H54 (cell line): Measurements from ENCODE around the gene CKS1B.

Experiments
- DNase-seq: peaks from one replicate; pipeline ENCODE4 v3.0.0; 2011; ENCODE audit warnings: low spot score, mixed read lengths; ENCODE audit not compliant: insufficient read length
- FAIRE-seq: peaks from 3 replicates; lab custom pipeline; 2011; peaks lifted over from hg19 to GRCh38; lab: Jason Lieb, UNC
- POLR2A ChIP-seq: IDR thresholded peaks from 2 replicates; pipeline ENCODE4 v1.6.1; 2011; ENCODE audit warnings: low read depth, mild to moderate bottlenecking, low read length

The CKS1B gene

DNA sequence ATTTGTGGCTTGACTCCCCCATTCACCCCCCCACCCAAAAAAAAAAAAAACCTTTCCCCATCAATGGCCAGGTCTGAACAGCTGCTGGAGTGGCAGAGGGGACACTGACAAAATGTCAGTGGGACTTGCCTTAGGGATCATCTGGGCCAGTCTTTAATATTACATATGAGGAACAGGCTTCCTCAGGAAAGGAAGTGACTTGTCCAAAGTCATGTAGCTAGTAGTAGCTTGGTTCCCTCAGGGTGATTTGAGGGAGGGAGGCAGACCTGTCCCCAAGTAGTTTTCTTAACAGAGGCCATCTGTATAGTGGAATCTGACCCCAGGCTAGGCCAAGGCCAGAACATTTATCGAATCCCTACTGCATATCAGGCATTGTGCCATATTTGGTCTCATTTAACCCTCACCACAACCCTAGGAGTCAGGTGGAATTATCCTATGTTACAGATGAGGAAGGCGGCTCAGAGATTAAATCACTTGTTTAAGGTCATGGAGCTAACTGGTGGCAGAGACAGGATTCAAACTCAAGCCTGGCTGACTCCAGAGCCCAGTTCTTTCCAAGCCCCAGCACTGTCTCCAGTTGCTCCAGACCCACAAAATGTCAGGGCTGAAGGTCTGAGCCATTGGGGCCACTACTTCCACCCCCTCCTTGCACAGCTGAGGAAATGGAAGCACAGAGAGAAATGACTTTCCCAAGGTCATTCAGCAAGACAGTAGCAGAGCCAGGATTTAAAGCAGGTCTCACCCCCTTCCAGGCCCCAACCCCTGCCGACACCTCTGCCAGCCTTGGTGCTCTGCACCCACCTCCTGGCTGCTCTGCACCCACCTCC, 38.5 kb downstream of the CKS1B start:
- FAIRE-seq, result no peak
- TF ChIP-seq POLR2A, result no peak

DNA sequence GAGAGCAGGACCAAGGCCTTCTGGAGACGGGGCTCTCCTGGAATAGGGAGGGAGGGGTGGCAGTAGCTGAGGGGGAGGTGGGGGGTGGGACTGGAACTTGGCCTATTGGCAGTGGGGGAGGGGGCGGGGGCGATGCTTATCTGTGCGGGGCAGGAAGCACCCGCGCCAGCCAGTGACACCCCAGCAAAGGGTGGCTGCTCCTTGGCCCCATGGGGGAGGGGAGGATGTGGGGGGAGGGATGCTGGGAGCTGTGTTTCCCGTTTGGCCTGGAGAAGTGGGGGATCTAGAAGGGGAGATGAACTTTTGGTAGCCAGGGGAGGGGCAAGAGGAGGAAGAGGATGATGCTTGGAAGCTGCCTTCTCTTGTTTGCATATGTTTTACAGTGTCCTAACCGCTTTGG, 39.2 kb downstream of the CKS1B start:
- TF ChIP-seq POLR2A, result no peak
- DNase-seq (no peak), FAIRE-seq (no peak)

More for the DNA sequence above, 38.5 kb downstream of the CKS1B start:
- DNase-seq, result no peak

DNA sequence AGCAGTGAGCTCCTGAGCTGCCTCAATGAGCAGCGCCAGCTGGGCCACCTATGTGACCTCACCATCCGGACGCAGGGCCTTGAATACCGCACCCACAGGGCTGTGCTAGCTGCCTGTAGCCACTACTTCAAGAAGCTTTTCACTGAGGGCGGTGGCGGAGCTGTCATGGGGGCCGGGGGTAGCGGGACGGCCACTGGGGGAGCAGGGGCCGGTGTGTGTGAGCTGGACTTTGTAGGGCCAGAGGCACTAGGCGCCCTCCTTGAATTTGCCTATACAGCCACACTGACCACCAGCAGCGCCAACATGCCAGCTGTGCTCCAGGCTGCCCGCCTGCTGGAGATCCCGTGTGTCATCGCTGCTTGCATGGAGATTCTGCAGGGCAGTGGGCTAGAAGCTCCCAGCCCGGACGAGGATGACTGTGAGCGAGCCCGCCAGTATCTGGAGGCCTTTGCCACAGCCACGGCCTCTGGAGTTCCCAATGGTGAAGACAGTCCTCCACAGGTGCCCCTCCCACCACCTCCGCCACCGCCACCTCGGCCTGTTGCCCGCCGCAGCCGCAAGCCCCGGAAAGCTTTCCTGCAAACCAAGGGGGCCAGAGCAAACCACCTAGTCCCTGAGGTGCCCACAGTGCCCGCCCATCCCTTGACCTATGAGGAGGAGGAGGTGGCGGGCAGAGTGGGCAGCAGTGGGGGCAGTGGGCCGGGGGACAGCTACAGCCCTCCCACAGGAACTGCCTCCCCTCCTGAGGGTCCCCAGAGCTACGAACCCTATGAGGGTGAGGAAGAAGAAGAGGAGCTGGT, 40.4 kb downstream of the CKS1B start:
- FAIRE-seq (no peak), DNase-seq (no peak)
- TF ChIP-seq POLR2A, result no peak

DNA sequence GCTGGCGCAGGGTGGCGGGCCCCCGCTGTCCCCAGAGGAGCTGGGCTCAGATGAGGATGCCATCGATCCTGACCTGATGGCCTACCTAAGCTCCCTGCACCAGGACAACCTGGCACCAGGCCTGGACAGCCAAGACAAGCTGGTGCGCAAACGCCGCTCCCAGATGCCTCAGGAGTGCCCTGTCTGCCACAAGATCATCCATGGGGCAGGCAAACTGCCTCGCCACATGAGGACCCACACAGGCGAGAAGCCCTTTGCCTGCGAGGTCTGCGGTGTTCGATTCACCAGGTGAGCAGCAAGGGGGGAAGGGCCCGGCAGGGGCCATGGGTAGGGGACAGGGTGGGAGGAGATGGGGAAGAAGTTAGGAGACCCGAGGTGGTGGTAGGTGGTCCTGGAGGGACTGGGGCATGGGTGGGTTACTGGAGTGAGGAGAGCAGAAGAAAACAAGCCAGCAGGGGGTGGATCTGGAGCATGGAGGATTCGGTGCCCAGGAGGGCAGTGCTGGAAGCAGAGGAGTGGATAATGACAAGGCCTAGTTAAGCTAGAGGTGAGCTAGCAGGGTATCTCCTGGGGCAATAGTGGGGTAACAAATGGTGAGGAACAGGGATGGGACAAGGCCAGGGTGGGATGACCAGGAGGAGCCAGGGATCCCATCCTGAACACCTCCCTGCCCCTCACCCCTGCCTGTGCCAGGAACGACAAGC, 41.2 kb downstream of the CKS1B start:
- FAIRE-seq, result no peak
- no peak for DNase-seq
- no peak for TF ChIP-seq POLR2A

DNA sequence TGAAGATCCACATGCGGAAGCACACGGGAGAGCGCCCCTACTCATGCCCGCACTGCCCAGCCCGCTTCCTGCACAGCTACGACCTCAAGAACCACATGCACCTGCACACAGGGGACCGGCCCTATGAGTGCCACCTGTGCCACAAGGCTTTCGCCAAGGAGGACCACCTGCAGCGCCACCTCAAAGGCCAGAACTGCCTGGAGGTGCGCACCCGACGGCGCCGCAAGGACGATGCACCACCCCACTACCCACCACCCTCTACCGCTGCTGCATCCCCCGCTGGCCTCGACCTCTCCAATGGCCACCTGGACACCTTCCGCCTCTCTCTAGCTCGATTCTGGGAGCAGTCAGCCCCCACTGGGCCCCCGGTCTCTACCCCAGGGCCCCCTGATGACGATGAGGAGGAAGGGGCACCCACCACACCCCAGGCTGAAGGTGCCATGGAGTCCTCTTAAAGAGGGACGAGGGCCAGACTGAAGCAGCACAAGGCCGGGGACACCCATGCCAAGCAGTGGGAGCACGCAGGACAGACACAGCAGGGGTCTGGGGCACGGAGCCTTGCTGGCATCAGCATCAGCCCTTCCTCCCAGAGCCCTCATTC, 41.9 kb downstream of the CKS1B start:
- TF ChIP-seq POLR2A, result no peak
- no peak for FAIRE-seq
- no peak for DNase-seq

DNA sequence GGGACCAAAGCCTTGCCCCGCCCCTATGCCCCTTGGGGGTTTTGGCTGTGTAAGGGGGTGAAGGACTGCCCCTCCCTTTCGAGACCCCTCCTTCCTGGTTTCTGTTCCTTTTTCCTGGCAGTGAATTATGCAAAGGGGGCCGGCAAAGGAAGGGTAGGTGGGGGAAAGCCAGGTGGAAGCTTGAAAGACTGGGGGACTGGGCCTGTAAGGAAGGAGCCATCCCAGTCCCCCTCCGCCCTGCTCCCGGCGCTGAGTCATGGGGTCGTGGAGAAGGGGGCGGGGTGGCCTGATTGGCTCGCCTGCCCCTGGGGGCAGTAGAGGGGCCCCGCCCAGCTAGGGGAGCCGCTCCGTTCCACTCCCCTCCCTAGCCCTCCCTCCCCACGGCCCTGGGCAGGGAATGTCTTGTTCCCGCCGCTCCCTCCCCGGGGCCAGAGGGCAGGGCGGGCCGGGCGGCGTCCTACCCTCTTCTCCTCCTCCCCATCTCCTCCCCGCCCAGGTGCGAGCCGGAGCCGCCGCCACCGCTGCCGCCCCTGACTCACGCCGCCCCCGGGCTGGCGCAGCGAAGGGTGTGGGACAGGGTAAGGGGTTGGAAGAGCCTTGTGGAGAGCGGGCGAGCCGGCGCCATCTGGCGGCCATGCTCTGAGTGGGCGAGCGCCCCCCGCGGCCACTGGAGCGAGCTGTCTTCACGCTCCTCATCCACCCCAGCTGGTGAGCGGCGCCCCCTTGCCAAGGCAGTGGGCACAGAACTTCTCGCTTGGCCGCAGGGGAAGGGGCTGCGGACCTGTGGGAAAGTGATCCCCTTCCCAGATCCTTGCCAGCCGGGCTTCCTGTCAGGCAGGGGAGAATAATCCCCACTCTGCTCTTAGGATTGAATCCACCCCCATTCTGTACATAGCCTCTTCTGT, 42.8 kb downstream of the CKS1B start:
- FAIRE-seq (no peak), DNase-seq (peak; percentile 90)
- no peak for TF ChIP-seq POLR2A

DNA sequence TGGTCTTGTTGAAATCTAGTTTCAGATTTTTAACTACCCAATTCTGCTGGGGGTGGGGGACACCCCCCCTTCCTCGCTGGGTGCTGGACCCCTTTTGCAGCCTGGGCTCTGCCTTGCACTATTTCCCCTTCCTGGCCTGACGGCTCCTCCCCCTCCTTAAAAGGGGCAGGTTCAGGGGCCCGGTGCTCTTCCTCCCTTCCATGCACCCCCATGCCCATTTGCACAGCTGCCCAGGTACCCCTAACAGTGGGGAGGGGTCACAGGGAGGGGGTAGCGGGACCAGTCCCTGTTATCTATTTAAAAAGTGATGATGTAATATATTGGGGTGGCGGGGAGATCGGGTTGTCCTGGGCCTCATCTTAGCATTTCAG, 43.5 kb downstream of the CKS1B start:
- no peak for DNase-seq
- FAIRE-seq, result no peak
- TF ChIP-seq POLR2A, result no peak

DNA sequence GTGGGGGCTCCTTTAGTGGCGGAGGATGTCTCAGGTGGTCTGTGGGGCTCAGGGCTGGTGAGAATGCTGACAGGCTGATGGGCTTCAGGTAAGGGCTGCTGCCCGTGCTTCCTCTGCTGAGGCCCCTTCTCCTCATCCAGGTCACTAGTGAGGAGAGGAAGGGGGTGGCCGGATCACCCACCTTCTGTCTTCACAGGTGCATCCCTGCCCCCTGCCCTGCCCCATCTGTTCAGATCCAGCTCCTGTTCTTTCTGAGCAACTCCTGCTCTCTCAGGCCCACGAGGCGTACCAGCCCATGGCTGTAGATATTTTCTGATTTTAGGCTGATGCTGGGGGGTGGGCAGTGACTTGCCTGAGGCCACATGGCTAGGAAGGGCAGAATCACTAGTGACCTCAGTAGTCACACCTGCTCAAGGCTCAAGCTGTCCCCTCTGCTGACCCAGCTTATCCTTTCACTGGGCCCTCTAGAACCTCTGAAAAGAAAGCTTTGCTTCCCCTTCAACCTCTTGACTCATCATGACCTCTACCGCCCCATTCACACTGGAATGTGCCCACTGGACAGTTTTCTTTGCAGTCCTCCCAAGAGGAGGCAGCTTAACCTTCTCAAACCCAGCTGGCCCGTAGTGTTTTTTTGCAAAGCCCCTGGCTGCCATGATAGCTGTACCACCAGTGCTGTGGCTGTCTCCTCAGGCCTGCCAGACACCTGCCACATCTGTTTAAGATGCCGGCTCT, 44.3 kb downstream of the CKS1B start:
- no peak for TF ChIP-seq POLR2A
- DNase-seq (no peak), FAIRE-seq (no peak)

DNA sequence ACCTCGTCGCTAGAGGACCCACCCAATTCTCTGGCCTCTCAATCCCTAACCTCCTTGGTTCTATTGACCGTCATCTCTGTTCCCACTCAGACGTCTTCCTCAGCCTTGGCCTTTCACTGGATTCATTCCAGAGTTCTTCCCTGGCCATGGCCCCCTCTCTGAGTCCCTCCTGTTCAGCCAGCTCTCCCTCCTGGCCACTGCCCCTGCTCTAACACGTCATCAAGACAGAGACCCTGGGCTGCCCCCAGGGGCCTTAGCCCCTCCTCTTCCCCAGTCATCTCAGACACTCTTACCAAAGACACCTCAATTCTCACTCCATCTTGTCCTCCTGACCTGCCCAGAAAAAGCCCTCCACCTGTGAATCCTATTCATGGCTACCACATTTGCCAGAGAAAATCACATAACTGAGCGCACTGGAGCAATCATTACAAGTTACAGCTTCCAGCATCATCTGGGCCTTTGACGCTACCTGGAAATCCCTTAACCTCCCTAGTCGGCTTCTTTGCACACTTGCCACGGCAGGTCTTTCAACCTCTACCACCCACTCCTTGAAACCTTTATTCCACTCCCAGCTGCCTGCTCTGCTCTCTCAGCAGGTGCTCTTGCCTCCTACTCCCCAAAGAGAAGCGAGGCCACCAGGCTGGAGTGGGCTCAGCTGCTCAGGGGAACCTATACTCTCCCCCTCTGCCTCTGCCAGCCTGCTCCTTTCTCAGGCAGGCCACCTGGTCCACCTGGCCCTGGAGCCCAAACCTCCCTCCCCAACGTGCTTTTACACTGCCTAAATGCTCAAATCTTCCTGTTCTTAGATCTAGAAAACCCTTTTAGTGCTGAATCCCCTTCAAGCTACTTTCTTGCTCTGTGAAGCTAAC, 45.1 kb downstream of the CKS1B start:
- no peak for DNase-seq
- no peak for TF ChIP-seq POLR2A
- FAIRE-seq, result no peak

DNA sequence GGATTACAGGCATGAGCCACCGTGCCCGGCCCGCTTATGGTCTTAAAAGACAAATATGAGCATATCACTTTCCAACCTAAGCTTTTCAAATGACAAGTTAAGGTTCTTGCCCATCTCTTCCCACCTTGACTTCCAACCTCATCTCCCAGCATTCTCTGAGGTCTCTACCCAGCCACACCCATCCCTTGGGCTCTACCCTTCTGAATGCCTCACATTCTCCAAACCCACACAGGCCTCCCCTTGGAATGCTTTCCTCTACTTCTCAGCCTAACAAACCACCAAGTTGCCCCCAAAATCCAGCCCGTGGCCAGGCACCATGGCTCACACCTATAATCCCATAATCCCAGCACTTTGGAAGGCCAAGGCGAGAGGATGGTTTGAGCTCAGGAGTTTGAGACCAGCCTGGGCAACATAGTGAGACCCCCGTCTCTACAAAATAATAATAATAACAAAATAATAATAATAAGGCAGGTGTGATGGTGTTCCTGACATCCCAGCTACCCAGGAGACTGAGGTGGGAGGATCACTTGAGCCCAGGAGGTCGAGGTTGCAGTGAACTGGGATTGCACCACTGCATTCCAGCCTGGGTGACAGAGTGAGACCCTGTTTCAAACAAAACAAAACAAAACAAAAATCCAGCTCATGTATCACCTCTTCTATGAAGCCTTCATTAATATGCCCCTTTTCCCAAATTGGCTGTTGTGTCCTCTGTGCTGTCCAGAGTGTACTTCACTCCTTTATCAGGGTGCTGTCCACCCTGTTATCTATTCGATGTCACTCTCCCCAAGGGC, 47.9 kb downstream of the CKS1B start:
- FAIRE-seq (no peak), DNase-seq (no peak)
- TF ChIP-seq POLR2A, result no peak

DNA sequence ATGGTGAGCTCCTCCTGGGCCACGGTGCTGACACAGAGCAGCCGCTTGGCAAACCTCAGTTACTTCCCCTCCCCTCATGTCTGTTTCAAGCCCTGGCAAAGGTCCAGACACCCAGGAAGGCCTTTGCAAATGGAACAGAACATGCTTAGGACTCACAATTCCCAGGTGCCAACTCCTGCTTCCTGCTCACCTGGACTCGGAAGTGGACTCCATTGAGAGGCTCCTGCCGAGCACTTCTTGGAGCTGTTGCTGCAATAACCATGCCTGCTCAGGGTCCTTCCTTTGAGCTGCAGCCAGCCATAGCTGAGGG, 48.4 kb downstream of the CKS1B start:
- FAIRE-seq, result no peak
- no peak for TF ChIP-seq POLR2A
- no peak for DNase-seq

DNA sequence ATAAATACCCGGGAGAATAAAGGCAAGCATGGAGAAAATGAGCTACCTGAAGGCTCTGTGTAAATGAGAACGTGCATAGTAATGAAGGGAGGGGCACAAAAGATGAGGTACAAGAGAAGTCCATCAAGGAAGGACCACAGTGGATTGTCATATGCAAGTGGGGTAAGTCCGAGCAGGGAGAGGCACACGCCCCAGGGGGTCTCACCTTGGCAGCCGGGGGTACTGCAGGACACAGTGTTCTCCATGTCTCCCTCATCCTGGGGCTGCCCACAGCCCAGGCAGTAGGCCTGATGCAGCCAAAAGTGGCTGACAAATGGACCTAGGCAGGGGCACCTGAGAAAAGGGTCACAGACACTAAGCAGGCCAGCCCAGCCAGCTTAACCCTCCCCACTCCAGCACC, 49.1 kb downstream of the CKS1B start:
- DNase-seq, result no peak
- TF ChIP-seq POLR2A, result no peak
- FAIRE-seq, result no peak
